HCT116 (cell line): ENCODE data around the gene EPHB2. TPM values are rescaled to one million over a fixed set of nuclear protein-coding genes. Genes with fewer than 3 reads are reported as not detected.

Experiments
- ATAC-seq: fragments of 200-7000 bp; cut with Tn5 transposase; 2 replicates; pipeline ENCODE4 v1.9.1; 2020; ENCODE audit warnings: mild to moderate bottlenecking, moderate library complexity
- BruUV-seq: library from RNA; stranded (reverse); fragments of 400-500 nt; replicated peaks from 2 replicates; lab custom pipeline; 2021; lab: Mats Ljungman, UMichigan
- CTCF ChIA-PET: fragments of 300-600 bp; sonication (Branson Sonifier 250); formaldehyde crosslinking; loops from one replicate; lab custom pipeline; 2021; ENCODE audit warnings: antibody characterized with exemption; lab: Charles Lee
- POLR2A ChIA-PET: fragments of 300-600, 350-600 bp; sonication (Branson Sonifier 250); formaldehyde crosslinking; loops from one replicate; lab custom pipeline; 2021; ENCODE audit warnings: antibody characterized with exemption; lab: Charles Lee
- RAD21 ChIA-PET, 2 experiments: fragments of 300-600 bp; sonication (Branson Sonifier 250); formaldehyde crosslinking; loops; one replicate each; lab custom pipeline; 2023; ENCODE audit warnings: low total read pairs in 2 of 2; ENCODE audit not compliant: uncharacterized antibody in 2 of 2, unreplicated experiment in 2 of 2, low non-redundant PET in 1 of 2; lab: Charles Lee
- DNase-seq: peaks from one replicate; pipeline ENCODE4 v3.0.0-alpha.2; 2010; ENCODE audit warnings: low read depth, low spot score
- H2AFZ ChIP-seq: fragments of 200-600 bp; shearing (Covaris generic), sonication (generic); 2 replicates; pipeline ENCODE4 v1.6.1; 2017; ENCODE audit warnings: low read depth, mixed run types, mixed read lengths, antibody characterized with exemption, low read length; ENCODE audit not compliant: poor library complexity, severe bottlenecking
- H3K27ac ChIP-seq: 2 replicates; pipeline ENCODE4 v1.5.1; 2012; ENCODE audit warnings: low read depth, low read length
- H3K27me3 ChIP-seq: fragments of 200-600 bp; sonication (generic); 2 replicates; pipeline ENCODE4 v1.6.1; 2016; ENCODE audit warnings: mixed run types, low read length, mixed read lengths; ENCODE audit not compliant: insufficient read depth
- H3K36me3 ChIP-seq, 2 experiments: fragments of 200-500 bp in 1 of 2; fragments of 200-600 bp in 1 of 2; sonication (Bioruptor generic) in 1 of 2; sonication (generic) in 1 of 2; 2 replicates each; pipeline versions ENCODE4 v1.5.1 to v1.6.1; 2014 to 2016; ENCODE audit warnings: low read length in 2 of 2, inconsistent platforms in 1 of 2, mixed read lengths in 1 of 2, mixed run types in 1 of 2; ENCODE audit not compliant: insufficient read depth in 2 of 2, control insufficient read depth in 1 of 2
- H3K4me1 ChIP-seq, 2 experiments: fragments of 200-600 bp in 1 of 2; sonication (generic) in 1 of 2; 2 replicates each; pipeline versions ENCODE4 v1.5.1 to v1.6.1; 2012 to 2017; ENCODE audit warnings: low read length in 2 of 2, inconsistent platforms in 1 of 2, mild to moderate bottlenecking in 1 of 2, mixed read lengths in 1 of 2, mixed run types in 1 of 2, moderate library complexity in 1 of 2; ENCODE audit not compliant: insufficient read depth in 2 of 2, control insufficient read depth in 1 of 2
- H3K4me2 ChIP-seq: fragments of 200-600 bp; sonication (generic); 2 replicates; pipeline ENCODE4 v1.6.1; 2017; ENCODE audit warnings: mixed run types, low read length, mixed read lengths
- H3K4me3 ChIP-seq, 2 experiments: fragments of 200-600 bp in 1 of 2; sonication (generic) in 1 of 2; replicated peaks in 1 of 2; 2 replicates each; pipeline ENCODE4 v1.5.1; 2011 to 2016; ENCODE audit warnings: low read length in 2 of 2, control low read depth in 1 of 2, low read depth in 1 of 2, mild to moderate bottlenecking in 1 of 2, mixed read lengths in 1 of 2, mixed run types in 1 of 2
- H3K79me2 ChIP-seq: fragments of 200-600 bp; sonication (generic); 2 replicates; pipeline ENCODE4 v1.6.1; 2017; ENCODE audit warnings: mild to moderate bottlenecking, mixed run types, low read length, moderate library complexity, mixed read lengths; ENCODE audit not compliant: insufficient read depth
- H3K9ac ChIP-seq: fragments of 200-600 bp; sonication (generic); 2 replicates; pipeline ENCODE4 v1.6.1; 2016; ENCODE audit warnings: low read length, mixed read lengths
- H3K9me2 ChIP-seq: fragments of 200-600 bp; sonication (generic), shearing (Covaris generic); 2 replicates; pipeline ENCODE4 v1.6.1; 2017; ENCODE audit warnings: mixed run types, mild to moderate bottlenecking, moderate library complexity; ENCODE audit not compliant: insufficient read depth
- H3K9me3 ChIP-seq, 2 experiments: fragments of 200-500 bp in 1 of 2; fragments of 200-600 bp in 1 of 2; sonication (Bioruptor generic) in 1 of 2; sonication (generic) in 1 of 2; 2 replicates each; pipeline ENCODE4 v1.6.1; 2014 to 2017; ENCODE audit warnings: low read length in 2 of 2, mixed read lengths in 2 of 2, inconsistent platforms in 1 of 2, low read depth in 1 of 2, mild to moderate bottlenecking in 1 of 2, mixed run types in 1 of 2, moderate library complexity in 1 of 2; ENCODE audit not compliant: control insufficient read depth in 1 of 2, insufficient read depth in 1 of 2
- H4K20me1 ChIP-seq: fragments of 200-600 bp; sonication (generic), shearing (Covaris generic); 2 replicates; pipeline ENCODE4 v1.6.1; 2017; ENCODE audit warnings: mixed run types, mild to moderate bottlenecking, moderate library complexity; ENCODE audit not compliant: insufficient read depth
- FOSL1 ChIP-seq: IDR thresholded peaks from 2 replicates; pipeline ENCODE4 v1.6.1; 2012; ENCODE audit warnings: low read depth
- MAX ChIP-seq: IDR thresholded peaks from 2 replicates; pipeline ENCODE4 v1.6.1; 2012
- POLR2AphosphoS5 ChIP-seq: IDR thresholded peaks from 2 replicates; pipeline ENCODE4 v1.6.1; 2011; ENCODE audit warnings: mild to moderate bottlenecking, low read depth, low read length, moderate library complexity
- RAD21 ChIP-seq: IDR thresholded peaks from 2 replicates; pipeline ENCODE4 v1.6.1; 2012; ENCODE audit warnings: low read depth, mild to moderate bottlenecking
- REST ChIP-seq: IDR thresholded peaks from 2 replicates; pipeline ENCODE4 v1.6.1; 2012; ENCODE audit warnings: low read depth
- SRF ChIP-seq: IDR thresholded peaks from 2 replicates; pipeline ENCODE4 v1.6.1; 2012; ENCODE audit warnings: low read depth
- ZBTB33 ChIP-seq: IDR thresholded peaks from 2 replicates; pipeline ENCODE4 v1.6.1; 2011; ENCODE audit warnings: mild to moderate bottlenecking, low read length, moderate library complexity; ENCODE audit not compliant: insufficient replicate concordance; ENCODE audit errors: extremely low read depth
- intact Hi-C: fragments of 100-400 bp; cut with micrococcal nuclease; formaldehyde crosslinking; loops from 2 replicates; pipeline ENCODE4 v1.10.0; 2022
- total RNA-seq: library from RNA; stranded (reverse); gene quantifications from one replicate; pipeline ENCODE4 v1.2.1, GENCODE V29; 2021; ENCODE audit not compliant: unreplicated experiment

EPHB2 gene
- total RNA-seq, 1 experiment from 2014 or later = 19.5 TPM

- H3K9me3 ChIP-seq = no peaks in the 10 kb centered on the region
- ChIA-PET RAD21 (no interaction called here), CTCF (no interaction called here), POLR2A (no interaction called here)
- H3K4me2 ChIP-seq = no peak overlapping the region
- no TSS peak for BruUV-seq
- H3K9ac ChIP-seq = no peak overlapping the region
- no peaks in the 10 kb centered on the region for H3K27me3 ChIP-seq
- H4K20me1 ChIP-seq = no peaks in the 10 kb centered on the region
- DNase-seq (no peak), ATAC-seq (no peak)
- H3K4me1 ChIP-seq = peaks cover 5 to 8% of the 10 kb centered on the region in 2 experiments
- H3K79me2 ChIP-seq = no peaks in the 10 kb centered on the region
- no peak overlapping the region for H3K27ac ChIP-seq
- no peaks in the 10 kb centered on the region for H3K36me3 ChIP-seq
- intact Hi-C loops = no loop called here
- H3K4me3 ChIP-seq = no peak overlapping the region
- TF ChIP-seq FOSL1 = no peak
- no peak for TF ChIP-seq MAX
- no peak for TF ChIP-seq RAD21
- no peak for TF ChIP-seq POLR2AphosphoS5
- TF ChIP-seq SRF = no peak
- no peak for TF ChIP-seq ZBTB33
- TF ChIP-seq REST = no peak
- H2AFZ ChIP-seq = no peak overlapping the region
- H3K9me2 ChIP-seq = no peaks in the 10 kb centered on the region
These were observed 45.6 kb downstream of the EPHB2 start for GRCh38 chr1:22756125-22756735.
